Fibroblast of mammary gland (primary cell): ENCODE results near the gene PRKAG3.

Source experiments
- DNase-seq: peaks from one replicate; pipeline ENCODE4 v3.0.0-alpha.2; 2010; ENCODE audit warnings: low read depth
- H3K4me3 ChIP-seq: 2 replicates; pipeline ENCODE4 v1.5.1; 2011; ENCODE audit warnings: low read depth, mild to moderate bottlenecking, low read length, moderate library complexity; ENCODE audit not compliant: control insufficient read depth
- CTCF ChIP-seq: conservative IDR thresholded peaks from 2 replicates; pipeline ENCODE4 v1.5.1; 2011; ENCODE audit warnings: low read depth, low read length, inconsistent platforms; ENCODE audit not compliant: control insufficient read depth, insufficient read depth

PRKAG3 gene

GRCh38 chr2:218823196-218823855 is 8.3 kb downstream of the PRKAG3 start:
- TF ChIP-seq CTCF, result no peak
- no peak for DNase-seq
- no peak overlapping the region for H3K4me3 ChIP-seq

- TF ChIP-seq CTCF, result no peak
- no peak overlapping the region for H3K4me3 ChIP-seq
- no peak for DNase-seq
Measured at GRCh38 chr2:218822622-218823021, 9.0 kb downstream of the PRKAG3 start.

DNA sequence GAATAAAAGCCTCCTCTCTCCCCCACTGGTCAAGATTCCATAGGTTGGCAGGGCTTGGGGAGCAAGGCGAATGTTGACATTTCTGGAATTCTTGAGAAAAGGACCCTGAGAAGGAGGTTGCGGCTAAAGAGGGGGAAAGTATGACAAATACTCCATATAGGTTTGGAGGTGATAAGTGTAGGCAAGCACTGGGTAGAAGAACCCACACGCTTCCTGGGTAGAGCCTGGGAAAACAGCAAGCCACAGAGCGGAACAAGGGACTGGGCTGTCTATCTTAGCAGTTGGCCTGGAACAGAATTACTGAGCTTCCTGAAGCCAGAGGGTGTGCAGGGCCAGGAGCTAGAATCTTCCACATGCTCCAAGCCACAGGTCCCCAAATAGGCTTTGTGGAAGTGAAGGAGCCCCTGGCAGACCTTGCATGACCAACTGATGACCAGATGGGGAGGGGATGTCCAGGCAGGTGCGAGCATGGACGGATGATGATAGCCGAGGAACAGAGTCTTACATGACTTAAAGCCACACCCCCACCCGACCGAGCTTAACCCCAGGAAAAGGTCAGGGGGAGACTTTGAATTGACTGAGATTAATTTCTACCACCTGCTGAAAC is 9.9 kb downstream of the PRKAG3 start:
- H3K4me3 ChIP-seq, result no peak overlapping the region
- no peak for DNase-seq
- no peak for TF ChIP-seq CTCF

DNA sequence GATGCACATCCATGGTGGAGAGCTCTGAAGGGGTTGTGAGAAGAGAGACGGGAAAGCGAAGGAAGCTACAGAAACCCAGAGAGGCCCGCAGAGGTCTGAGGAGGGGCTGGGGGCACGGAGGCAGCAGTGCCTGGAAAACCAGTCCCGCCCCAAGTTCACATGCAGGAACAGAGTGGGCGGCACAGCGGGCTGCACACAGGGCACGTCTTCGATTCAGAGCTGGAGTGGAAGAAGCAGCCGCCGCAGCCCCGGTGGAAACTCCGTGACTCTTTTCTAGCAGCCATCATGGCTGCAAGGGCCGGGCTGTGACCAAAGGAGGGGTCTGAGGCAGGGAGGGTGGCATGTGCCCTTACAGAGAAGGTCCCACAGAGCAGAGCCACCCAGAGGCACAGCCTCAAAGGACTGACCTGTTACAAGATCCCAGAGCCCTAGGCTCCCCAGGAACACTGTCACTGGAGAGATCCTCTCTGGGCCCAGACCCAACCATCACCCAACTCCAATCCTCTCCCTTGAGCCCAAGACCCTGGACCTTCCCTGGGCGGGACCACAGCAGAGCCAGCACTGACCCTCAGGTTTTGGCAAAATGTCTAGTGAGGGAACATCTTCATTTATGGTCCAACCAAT is 10.7 kb downstream of the PRKAG3 start:
- DNase-seq, result no peak
- no peak overlapping the region for H3K4me3 ChIP-seq
- no peak for TF ChIP-seq CTCF

DNA sequence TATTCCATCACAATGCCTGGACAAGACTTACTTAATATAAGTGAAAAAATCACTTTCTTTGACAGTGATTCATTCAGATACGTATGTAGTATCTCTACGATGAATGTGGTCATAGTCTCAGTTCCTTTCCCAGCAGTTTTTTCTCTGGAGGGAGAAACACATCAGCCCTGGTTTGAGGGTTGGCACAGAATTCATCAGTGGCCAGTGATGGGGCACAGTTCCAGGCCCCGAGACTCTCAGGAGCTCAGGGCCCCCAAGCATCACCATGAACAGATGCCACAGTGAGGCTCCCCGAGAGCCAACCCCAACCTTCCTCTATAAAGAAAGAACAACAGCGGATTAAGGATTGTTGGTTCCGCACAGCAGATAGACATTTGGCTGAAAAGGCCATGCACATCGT is 12.5 kb downstream of the PRKAG3 start:
- no peak overlapping the region for H3K4me3 ChIP-seq
- TF ChIP-seq CTCF, result no peak
- no peak for DNase-seq

DNA sequence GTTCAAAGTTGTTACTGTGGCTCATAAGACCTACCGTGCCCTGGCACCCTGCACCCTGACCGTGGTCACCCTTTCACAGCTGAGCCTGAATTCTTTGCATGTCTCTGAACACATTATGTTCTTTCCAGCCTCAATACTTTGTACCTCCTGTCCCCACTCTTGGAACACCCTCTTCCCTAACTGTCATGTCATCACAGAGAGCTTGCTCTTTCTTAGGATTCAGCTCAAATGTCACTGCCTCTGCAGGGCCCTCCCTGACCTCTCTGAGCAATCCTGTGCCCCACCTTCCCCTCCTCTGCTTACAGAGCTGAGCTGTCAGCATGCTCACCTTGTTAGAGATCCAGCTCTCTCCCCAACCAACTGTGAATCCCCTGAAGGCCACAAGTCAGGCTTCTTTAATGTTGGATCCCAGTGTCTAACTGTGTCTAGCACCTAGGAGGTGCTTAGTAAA is 15.0 kb downstream of the PRKAG3 start:
- no peak for DNase-seq
- H3K4me3 ChIP-seq, result no peak overlapping the region
- TF ChIP-seq CTCF, result no peak
